Measurements from ENCODE around the gene GNG4.

DNA sequence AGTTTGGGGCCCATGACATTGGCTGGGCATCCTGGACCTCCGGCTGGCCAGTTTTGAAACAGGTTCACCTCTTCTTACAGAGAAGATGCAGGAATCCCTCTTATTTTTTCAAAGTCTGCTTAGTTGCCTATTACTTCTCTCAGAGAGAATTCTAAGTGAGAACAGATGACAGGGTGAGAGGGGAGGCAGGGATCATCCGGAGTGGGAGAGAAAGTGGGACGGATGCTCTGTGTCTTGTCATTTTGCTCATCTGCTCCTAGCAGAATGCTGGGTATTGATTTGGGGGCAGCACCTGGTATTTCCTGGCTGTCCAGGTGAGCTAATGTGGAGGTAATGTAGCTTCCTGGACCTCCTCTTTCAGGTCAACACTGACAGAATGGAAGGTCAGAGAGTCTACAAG is 32.4 kb downstream of the GNG4 start:
- no peak for TF ChIP-seq POLR2A (IDR thresholded peaks at IDR 0.05; ENCODE audit: low read depth, low read length)
- TF ChIP-seq POLR2AphosphoS5 (IDR thresholded peaks at IDR 0.05; ENCODE audit: low read depth, low read length): no peak
- no peak for TF ChIP-seq SPI1 (IDR thresholded peaks at IDR 0.05; ENCODE audit: low read depth, low read length)
- TF ChIP-seq TAF1 (IDR thresholded peaks at IDR 0.05; ENCODE audit: low read depth, low read length): no peak
- no peak for TF ChIP-seq POU2F2 (IDR thresholded peaks at IDR 0.05; ENCODE audit: low read depth, low read length)
